GM13976 (cell line): Measurements from ENCODE around the gene CLHC1.

ENCODE experiments used
- DNase-seq: peaks from one replicate; pipeline ENCODE4 v3.0.0; 2012; ENCODE audit warnings: low spot score
- CTCF ChIP-seq: IDR thresholded peaks from 2 replicates; pipeline ENCODE4 v1.5.1; 2012; ENCODE audit warnings: borderline replicate concordance, mild to moderate bottlenecking; ENCODE audit not compliant: insufficient read depth; ENCODE audit errors: extremely low read depth, missing control alignments, control extremely low read depth
- in situ Hi-C: fragments of 300-500 bp; cut with MboI; formaldehyde crosslinking; loops from one replicate; pipeline ENCODE4 v1.12.0; 2022; ENCODE audit warnings: low sequenced_read_pairs, mixed read lengths, inconsistent platforms; ENCODE audit not compliant: unreplicated experiment

The CLHC1 gene

GRCh38 chr2:55139305-55139704 lies 92.8 kb downstream of the CLHC1 start:
- TF ChIP-seq CTCF: no peak
- in situ Hi-C loops: no loop called here

GRCh38 chr2:55138882-55139229 lies 93.2 kb downstream of the CLHC1 start:
- no peak for DNase-seq
- no peak for TF ChIP-seq CTCF
- in situ Hi-C loops: no loop called here

More at GRCh38 chr2:55139305-55139704, 92.8 kb downstream of the CLHC1 start:
- no peak for DNase-seq

GRCh38 chr2:55138014-55138881 lies 93.8 kb downstream of the CLHC1 start:
- no peak for TF ChIP-seq CTCF
- no peak for DNase-seq
- in situ Hi-C loops: no loop called here

- in situ Hi-C loops: no loop called here
- no peak for TF ChIP-seq CTCF
- no peak for DNase-seq
Observed at GRCh38 chr2:55137024-55137958, 94.8 kb downstream of the CLHC1 start.

GRCh38 chr2:55136138-55136541 lies 96.0 kb downstream of the CLHC1 start:
- TF ChIP-seq CTCF: no peak
- DNase-seq: no peak
- in situ Hi-C loops: no loop called here

GRCh38 chr2:55135491-55135890 lies 96.6 kb downstream of the CLHC1 start:
- in situ Hi-C loops: no loop called here

More at GRCh38 chr2:55135491-55135890, 96.6 kb downstream of the CLHC1 start:
- no peak for DNase-seq
- TF ChIP-seq CTCF: no peak
